Prostate gland (tissue), 2 donors: ENCODE measurements around the gene OR52D1. TPM values are rescaled to one million over a fixed set of nuclear protein-coding genes. Genes with fewer than 3 reads are reported as not detected.

Source experiments
- DNase-seq: peaks from one replicate; pipeline ENCODE4 v3.0.0-alpha.2; 2019; ENCODE audit warnings: low spot score
- H3K27ac ChIP-seq, 2 donors: fragments of 200-600 bp; sonication (generic); 2 replicates each; pipeline ENCODE4 v1.5.1; 2017 to 2019
- H3K27me3 ChIP-seq: fragments of 200-600 bp; sonication (generic); replicated peaks from 2 replicates; pipeline ENCODE4 v1.5.1; 2019; ENCODE audit not compliant: insufficient read depth
- H3K36me3 ChIP-seq, 2 donors: fragments of 200-600 bp; sonication (generic); 1 replicate in 1 of 2; 2 replicates in 1 of 2; pipeline versions ENCODE4 v1.5.1 to v1.8.1; 2017 to 2019
- H3K4me1 ChIP-seq: fragments of 200-600 bp; sonication (generic); replicated peaks from 2 replicates; pipeline ENCODE4 v1.5.1; 2019
- H3K4me3 ChIP-seq, 2 donors: fragments of 200-600 bp; sonication (generic); 2 replicates each; pipeline ENCODE4 v1.5.1; 2017 to 2019
- H3K9me3 ChIP-seq: fragments of 200-600 bp; sonication (generic); 2 replicates; pipeline ENCODE4 v1.5.1; 2017
- CTCF ChIP-seq, 4 experiments: fragments of 200-600 bp in 2 of 4; fragments of 450-650 bp in 2 of 4; sonication (generic) in 2 of 4; IDR thresholded peaks; 1 replicate in 3 of 4; 2 replicates in 1 of 4; pipeline ENCODE4 v1.5.1; 2016 to 2019; ENCODE audit warnings: antibody characterized with exemption in 4 of 4, mild to moderate bottlenecking in 2 of 4, moderate library complexity in 2 of 4
- POLR2A ChIP-seq: fragments of 450-650 bp; IDR thresholded peaks from one replicate; pipeline ENCODE4 v1.6.1; 2016; ENCODE audit warnings: antibody characterized with exemption, mild to moderate bottlenecking
- POLR2AphosphoS5 ChIP-seq: sonication (generic); formaldehyde crosslinking; IDR thresholded peaks from one replicate; pipeline ENCODE4 v1.6.1; 2017; ENCODE audit warnings: antibody characterized with exemption
- WGBS: methylation state at CpG from one replicate; pipeline ENCODE4 v1.1.5; 2018; 5-methylcytosine and 5-hydroxymethylcytosine counted together
- intact Hi-C: fragments of 100-400 bp; cut with DNase I; formaldehyde crosslinking; loops from one replicate; pipeline ENCODE4 v1.14.2; 2022
- total RNA-seq, 2 donors: library from RNA; depleted of rRNA; stranded (reverse); fragments of >200 nt; gene quantifications; one replicate each; pipeline ENCODE4 v1.1.0, GENCODE V29; 2016

OR52D1 gene
- total RNA-seq, 2 donors from 2014 or later, result not detected

GRCh38 chr11:5507933-5508305, 19.4 kb downstream of the OR52D1 start:
- no peaks in the 10 kb centered on the region for H3K36me3 ChIP-seq
- DNase-seq, result no peak
- 74% methylated on average over 6 of the region's 6 CpGs for WGBS
- H3K4me3 ChIP-seq, result no peak overlapping the region
- no peaks in the 10 kb centered on the region for H3K9me3 ChIP-seq
- no peak overlapping the region for H3K27ac ChIP-seq
- intact Hi-C loops, result no loop called here
- H3K27me3 ChIP-seq, result no peaks in the 10 kb centered on the region
- TF ChIP-seq POLR2A (no peak), CTCF (IDR thresholded peaks at IDR 0.05) (no peak), POLR2AphosphoS5 (no peak)
- H3K4me1 ChIP-seq, result no peaks in the 10 kb centered on the region

DNA sequence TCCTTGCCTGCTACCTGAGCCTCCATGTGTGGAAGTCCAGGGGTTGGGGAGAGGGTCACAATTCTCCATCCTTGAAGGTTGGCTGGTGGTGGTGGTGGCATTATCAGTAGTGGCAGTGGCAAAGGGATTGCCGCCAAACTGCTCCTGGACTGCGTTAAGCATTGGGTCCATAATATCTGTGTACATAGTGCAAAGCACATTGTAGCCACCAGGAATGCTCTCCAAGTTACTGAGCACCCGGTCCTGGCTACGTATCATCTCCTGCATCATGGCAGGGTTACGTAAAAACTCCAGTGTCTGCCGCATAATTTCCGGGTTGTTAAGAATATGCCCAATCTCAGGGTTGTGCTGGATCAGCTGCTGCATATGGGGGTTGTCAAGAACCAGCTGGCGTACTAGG, 20.1 kb downstream of the OR52D1 start:
- no peaks in the 10 kb centered on the region for H3K27me3 ChIP-seq
- no peak overlapping the region for H3K27ac ChIP-seq
- TF ChIP-seq POLR2A (no peak), POLR2AphosphoS5 (no peak), CTCF (IDR thresholded peaks at IDR 0.05) (no peak)
- no peak for DNase-seq
- H3K36me3 ChIP-seq, result no peaks in the 10 kb centered on the region
- intact Hi-C loops, result no loop called here
- WGBS, result 93% methylated on average over 8 of the region's 8 CpGs
- no peaks in the 10 kb centered on the region for H3K9me3 ChIP-seq
- H3K4me3 ChIP-seq, result no peak overlapping the region
- H3K4me1 ChIP-seq, result no peaks in the 10 kb centered on the region

DNA sequence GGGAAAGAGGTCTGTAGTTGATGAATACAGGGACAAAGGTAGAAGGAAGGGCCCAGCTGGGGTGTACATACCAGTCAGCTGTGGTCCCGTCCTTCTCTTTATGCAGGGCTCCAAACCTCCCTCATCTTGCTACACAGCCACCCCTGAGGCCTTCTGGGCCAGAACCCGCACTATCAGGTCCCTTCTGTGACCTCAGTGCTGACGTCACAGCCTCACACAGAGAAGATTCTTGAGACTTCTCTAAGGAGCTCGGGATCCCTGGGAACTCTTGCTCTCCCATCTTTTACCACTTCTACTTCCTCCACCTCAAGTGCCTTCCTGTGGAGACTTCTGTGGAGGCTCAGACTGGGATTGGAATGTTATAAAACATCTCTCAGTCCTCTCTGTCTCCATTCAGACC, 21.3 kb downstream of the OR52D1 start, which contains the start of gene UBQLN3:
Gene UBQLN3 (minus strand): TSS at position 155 of the 400 bp plus-strand sequence. CDS start 399 bp downstream, outside the sequence.
- H3K36me3 ChIP-seq, result no peaks in the 10 kb centered on the region
- WGBS, result 93% methylated on average over 4 of the region's 4 CpGs

DNA sequence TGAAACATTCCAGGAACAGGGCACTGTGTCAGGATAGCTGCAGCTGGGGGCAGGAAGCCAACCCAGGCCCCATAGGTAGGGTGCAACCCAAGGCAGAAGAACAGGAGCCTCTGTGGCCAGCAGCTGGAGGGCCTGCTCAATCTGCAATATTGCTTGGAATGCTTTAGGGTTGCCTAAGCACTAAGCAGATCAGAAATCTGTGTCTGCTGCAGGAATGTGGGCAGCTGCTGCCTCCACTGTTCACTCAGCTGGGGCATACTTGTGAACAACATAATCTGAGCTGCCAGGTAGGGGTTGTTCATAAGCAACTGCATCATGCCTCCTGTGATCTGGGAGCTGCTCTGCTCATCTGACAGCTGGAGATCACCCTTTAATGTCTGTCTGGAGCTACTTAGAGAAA, 26.4 kb downstream of the OR52D1 start:
- no peaks in the 10 kb centered on the region for H3K36me3 ChIP-seq
- no peaks in the 10 kb centered on the region for H3K4me1 ChIP-seq
- DNase-seq, result no peak
- H3K27me3 ChIP-seq, result no peaks in the 10 kb centered on the region
- no peak overlapping the region for H3K27ac ChIP-seq
- H3K9me3 ChIP-seq, result no peaks in the 10 kb centered on the region
- no peak for TF ChIP-seq POLR2AphosphoS5
- TF ChIP-seq POLR2A, result no peak
- TF ChIP-seq CTCF (IDR thresholded peaks at IDR 0.05), result no peak
- intact Hi-C loops, result no loop called here
- H3K4me3 ChIP-seq, result no peak overlapping the region

More for the DNA sequence above, 21.3 kb downstream of the OR52D1 start, which contains the start of gene UBQLN3:
- no peak for DNase-seq
- no peaks in the 10 kb centered on the region for H3K4me1 ChIP-seq
- no peak within 1 kb of the TSS for H3K4me3 ChIP-seq
- intact Hi-C loops, result no loop called here
- no peak within 1 kb of the TSS for H3K27ac ChIP-seq
- H3K9me3 ChIP-seq, result no peaks in the 10 kb centered on the region
- TF ChIP-seq POLR2A, result no peak
- TF ChIP-seq CTCF (IDR thresholded peaks at IDR 0.05), result no peak
- no peaks in the 10 kb centered on the region for H3K27me3 ChIP-seq

GRCh38 chr11:5516599-5516998, 28.1 kb downstream of the OR52D1 start, which contains the start of gene UBQLNL:
UBQLNL (minus strand) TSS chr11:5516699; CDS start chr11:5516441, 258 bp downstream.
- Histone ChIP-seq H3K27me3 (no peaks in the 10 kb centered on the region), H3K9me3 (no peaks in the 10 kb centered on the region), H3K4me3 (no peak within 1 kb of the TSS), H3K4me1 (no peaks in the 10 kb centered on the region), H3K36me3 (no peaks in the 10 kb centered on the region), H3K27ac (no peak within 1 kb of the TSS)
- WGBS, result 92% methylated on average over 2 of the region's 2 CpGs
- DNase-seq, result no peak
- TF ChIP-seq POLR2A, result no peak
- no peak for TF ChIP-seq POLR2AphosphoS5
- TF ChIP-seq CTCF (IDR thresholded peaks at IDR 0.05), result no peak
- intact Hi-C loops, result no loop called here
